ENCODE results near the gene FBXO33.

DNA sequence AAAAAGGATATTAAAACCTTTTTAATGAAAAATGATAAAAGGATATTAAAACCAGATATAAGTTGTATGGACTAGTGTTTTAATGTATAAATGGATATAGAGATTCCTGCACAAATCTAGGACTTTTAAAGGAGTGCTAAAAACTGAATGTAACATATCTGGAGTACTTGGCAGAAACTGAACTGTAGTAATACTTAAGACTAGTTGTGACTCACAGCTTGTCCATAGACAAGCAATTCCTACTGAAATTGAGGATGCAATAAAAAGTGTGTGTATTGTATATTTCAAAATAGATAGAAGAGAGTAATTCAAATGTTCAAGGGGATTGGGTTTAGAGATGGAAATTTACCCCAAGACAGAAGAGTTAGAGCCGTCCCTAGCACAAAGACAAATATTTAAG lies 59.6 kb downstream of the FBXO33 start:
- TF ChIP-seq, protein P1, sequence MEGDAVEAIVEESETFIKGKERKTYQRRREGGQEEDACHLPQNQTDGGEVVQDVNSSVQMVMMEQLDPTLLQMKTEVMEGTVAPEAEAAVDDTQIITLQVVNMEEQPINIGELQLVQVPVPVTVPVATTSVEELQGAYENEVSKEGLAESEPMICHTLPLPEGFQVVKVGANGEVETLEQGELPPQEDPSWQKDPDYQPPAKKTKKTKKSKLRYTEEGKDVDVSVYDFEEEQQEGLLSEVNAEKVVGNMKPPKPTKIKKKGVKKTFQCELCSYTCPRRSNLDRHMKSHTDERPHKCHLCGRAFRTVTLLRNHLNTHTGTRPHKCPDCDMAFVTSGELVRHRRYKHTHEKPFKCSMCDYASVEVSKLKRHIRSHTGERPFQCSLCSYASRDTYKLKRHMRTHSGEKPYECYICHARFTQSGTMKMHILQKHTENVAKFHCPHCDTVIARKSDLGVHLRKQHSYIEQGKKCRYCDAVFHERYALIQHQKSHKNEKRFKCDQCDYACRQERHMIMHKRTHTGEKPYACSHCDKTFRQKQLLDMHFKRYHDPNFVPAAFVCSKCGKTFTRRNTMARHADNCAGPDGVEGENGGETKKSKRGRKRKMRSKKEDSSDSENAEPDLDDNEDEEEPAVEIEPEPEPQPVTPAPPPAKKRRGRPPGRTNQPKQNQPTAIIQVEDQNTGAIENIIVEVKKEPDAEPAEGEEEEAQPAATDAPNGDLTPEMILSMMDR (IDR thresholded peaks at IDR 0.05 in 2 of 3, conservative IDR thresholded peaks at IDR 0.05 in 1 of 3; ENCODE audit: borderline replicate concordance in 1 of 3, insufficient read depth in 1 of 3, low read depth in 2 of 3, low read length in 2 of 3), result no peak
- no peak for TF ChIP-seq RAD21 (IDR thresholded peaks at IDR 0.05; ENCODE audit: low read depth)
- TF ChIP-seq POLR2AphosphoS5 (IDR thresholded peaks at IDR 0.05; ENCODE audit: low read depth, low read length), result no peak
- TF ChIP-seq, protein P2, sequence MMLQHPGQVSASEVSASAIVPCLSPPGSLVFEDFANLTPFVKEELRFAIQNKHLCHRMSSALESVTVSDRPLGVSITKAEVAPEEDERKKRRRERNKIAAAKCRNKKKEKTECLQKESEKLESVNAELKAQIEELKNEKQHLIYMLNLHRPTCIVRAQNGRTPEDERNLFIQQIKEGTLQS (IDR thresholded peaks at IDR 0.05), result no peak
- TF ChIP-seq, protein P3, sequence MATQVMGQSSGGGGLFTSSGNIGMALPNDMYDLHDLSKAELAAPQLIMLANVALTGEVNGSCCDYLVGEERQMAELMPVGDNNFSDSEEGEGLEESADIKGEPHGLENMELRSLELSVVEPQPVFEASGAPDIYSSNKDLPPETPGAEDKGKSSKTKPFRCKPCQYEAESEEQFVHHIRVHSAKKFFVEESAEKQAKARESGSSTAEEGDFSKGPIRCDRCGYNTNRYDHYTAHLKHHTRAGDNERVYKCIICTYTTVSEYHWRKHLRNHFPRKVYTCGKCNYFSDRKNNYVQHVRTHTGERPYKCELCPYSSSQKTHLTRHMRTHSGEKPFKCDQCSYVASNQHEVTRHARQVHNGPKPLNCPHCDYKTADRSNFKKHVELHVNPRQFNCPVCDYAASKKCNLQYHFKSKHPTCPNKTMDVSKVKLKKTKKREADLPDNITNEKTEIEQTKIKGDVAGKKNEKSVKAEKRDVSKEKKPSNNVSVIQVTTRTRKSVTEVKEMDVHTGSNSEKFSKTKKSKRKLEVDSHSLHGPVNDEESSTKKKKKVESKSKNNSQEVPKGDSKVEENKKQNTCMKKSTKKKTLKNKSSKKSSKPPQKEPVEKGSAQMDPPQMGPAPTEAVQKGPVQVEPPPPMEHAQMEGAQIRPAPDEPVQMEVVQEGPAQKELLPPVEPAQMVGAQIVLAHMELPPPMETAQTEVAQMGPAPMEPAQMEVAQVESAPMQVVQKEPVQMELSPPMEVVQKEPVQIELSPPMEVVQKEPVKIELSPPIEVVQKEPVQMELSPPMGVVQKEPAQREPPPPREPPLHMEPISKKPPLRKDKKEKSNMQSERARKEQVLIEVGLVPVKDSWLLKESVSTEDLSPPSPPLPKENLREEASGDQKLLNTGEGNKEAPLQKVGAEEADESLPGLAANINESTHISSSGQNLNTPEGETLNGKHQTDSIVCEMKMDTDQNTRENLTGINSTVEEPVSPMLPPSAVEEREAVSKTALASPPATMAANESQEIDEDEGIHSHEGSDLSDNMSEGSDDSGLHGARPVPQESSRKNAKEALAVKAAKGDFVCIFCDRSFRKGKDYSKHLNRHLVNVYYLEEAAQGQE (IDR thresholded peaks at IDR 0.05; ENCODE audit: low read depth), result no peak
- no peak for TF ChIP-seq YY1 (IDR thresholded peaks at IDR 0.05; ENCODE audit: extremely low read depth, insufficient replicate concordance, low read depth, low read length)
- no peak for TF ChIP-seq ZNF274 (IDR thresholded peaks at IDR 0.05; ENCODE audit: low read depth, low read length)
- TF ChIP-seq, protein P4, sequence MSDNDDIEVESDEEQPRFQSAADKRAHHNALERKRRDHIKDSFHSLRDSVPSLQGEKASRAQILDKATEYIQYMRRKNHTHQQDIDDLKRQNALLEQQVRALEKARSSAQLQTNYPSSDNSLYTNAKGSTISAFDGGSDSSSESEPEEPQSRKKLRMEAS (IDR thresholded peaks at IDR 0.05), result no peak
- TF ChIP-seq POLR2A (IDR thresholded peaks at IDR 0.05; ENCODE audit: borderline replicate concordance, extremely low read depth, insufficient read depth, insufficient read length), result no peak
- TF ChIP-seq EZH2 (IDR thresholded peaks at IDR 0.05), result no peak

All from HCT116 (cell line).